Stomach smooth muscle (tissue), 2 donors: ENCODE measurements around the gene ZGPAT.
"Not testable (repeated sequence)": the region's sequence is repeated elsewhere in the genome, so short reads cannot be mapped to it uniquely, and the experiment has no call there.

Source experiments
- H3K27ac ChIP-seq: one replicate; pipeline ENCODE4 v1.7.0; 2013; ENCODE audit warnings: mild to moderate bottlenecking, low read length, inconsistent platforms
- H3K27me3 ChIP-seq, 2 donors: one replicate each; pipeline ENCODE4 v1.7.0; 2013; ENCODE audit warnings: low read length in 2 of 2; ENCODE audit not compliant: insufficient read depth in 2 of 2, control insufficient read depth in 1 of 2
- H3K36me3 ChIP-seq, 2 donors: one replicate each; pipeline ENCODE4 v1.7.0; 2013; ENCODE audit warnings: low read length in 2 of 2; ENCODE audit not compliant: control insufficient read depth in 2 of 2, insufficient read depth in 2 of 2
- H3K4me1 ChIP-seq: one replicate; pipeline ENCODE4 v1.7.0; 2013; ENCODE audit warnings: low read length; ENCODE audit not compliant: control insufficient read depth, insufficient read depth
- H3K4me3 ChIP-seq, 2 donors: one replicate each; pipeline ENCODE4 v1.7.0; 2013; ENCODE audit warnings: low read length in 2 of 2
- H3K9ac ChIP-seq, 2 donors: one replicate each; pipeline ENCODE4 v1.7.0; 2013; ENCODE audit warnings: low read length in 2 of 2, mild to moderate bottlenecking in 1 of 2
- H3K9me3 ChIP-seq, 2 donors: one replicate each; pipeline ENCODE4 v1.7.0; 2013; ENCODE audit warnings: low read length in 2 of 2; ENCODE audit not compliant: control insufficient read depth in 2 of 2
- donor health status: healthy.
- donor health status: Pancreatic carcinoma.

ZGPAT gene

GRCh38 chr20:63722967-63723622 is 15.3 kb downstream of the ZGPAT start:
- H3K4me3 ChIP-seq, H3K27me3 ChIP-seq, H3K9me3 ChIP-seq, H3K9ac ChIP-seq, H3K27ac ChIP-seq, H3K4me1 ChIP-seq: not testable (repeated sequence)
- H3K36me3 ChIP-seq = peaks cover 7 to 16% of the 10 kb centered on the region in 2 donors

GRCh38 chr20:63730189-63730733 is 22.4 kb downstream of the ZGPAT start:
- not testable (repeated sequence) for H3K4me1 ChIP-seq, H3K27me3 ChIP-seq, H3K4me3 ChIP-seq, H3K27ac ChIP-seq, H3K9me3 ChIP-seq, H3K9ac ChIP-seq
- H3K36me3 ChIP-seq = peaks cover 9 to 17% of the 10 kb centered on the region in 2 donors

GRCh38 chr20:63731410-63731809 is 23.6 kb downstream of the ZGPAT start:
- Histone ChIP-seq H3K9ac (no peak overlapping the region), H3K27me3 (no peaks in the 10 kb centered on the region), H3K36me3 (peaks cover 9 to 17% of the 10 kb centered on the region in 2 donors), H3K9me3 (no peaks in the 10 kb centered on the region), H3K27ac (no peak overlapping the region), H3K4me1 (no peaks in the 10 kb centered on the region), H3K4me3 (no peak overlapping the region)

- Histone ChIP-seq H3K27ac (no peak overlapping the region), H3K4me3 (no peak overlapping the region), H3K27me3 (no peaks in the 10 kb centered on the region), H3K9me3 (no peaks in the 10 kb centered on the region), H3K9ac (no peak overlapping the region), H3K4me1 (no peaks in the 10 kb centered on the region), H3K36me3 (peaks cover 9 to 17% of the 10 kb centered on the region in 2 donors)
Measured at GRCh38 chr20:63732118-63733095, 24.6 kb downstream of the ZGPAT start.

- Histone ChIP-seq H3K27me3 (no peaks in the 10 kb centered on the region), H3K4me3 (no peak overlapping the region), H3K36me3 (peaks cover 9 to 17% of the 10 kb centered on the region in 2 donors), H3K9ac (no peak overlapping the region), H3K4me1 (peaks cover 1% of the 10 kb centered on the region), H3K27ac (no peak overlapping the region), H3K9me3 (no peaks in the 10 kb centered on the region)
Measured at GRCh38 chr20:63733117-63733516, 25.3 kb downstream of the ZGPAT start.

GRCh38 chr20:63733579-63734081 is 25.8 kb downstream of the ZGPAT start:
- Histone ChIP-seq H3K4me1 (peaks cover 6% of the 10 kb centered on the region), H3K36me3 (peaks cover 9 to 17% of the 10 kb centered on the region in 2 donors), H3K9ac (no peak overlapping the region)

GRCh38 chr20:63734111-63734945 is 26.5 kb downstream of the ZGPAT start:
- Histone ChIP-seq H3K27ac (no peak overlapping the region), H3K4me1 (peaks cover 13% of the 10 kb centered on the region)

More at GRCh38 chr20:63733579-63734081, 25.8 kb downstream of the ZGPAT start:
- H3K9me3 ChIP-seq = no peaks in the 10 kb centered on the region
- H3K27me3 ChIP-seq = no peaks in the 10 kb centered on the region
- H3K27ac ChIP-seq = no peak overlapping the region
- H3K4me3 ChIP-seq = no peak overlapping the region

GRCh38 chr20:63734946-63735858 is 27.4 kb downstream of the ZGPAT start:
- no peaks in the 10 kb centered on the region for H3K9me3 ChIP-seq
- peaks cover 9 to 17% of the 10 kb centered on the region in 2 donors for H3K36me3 ChIP-seq
- peaks cover 14% of the 10 kb centered on the region for H3K4me1 ChIP-seq
- H3K4me3 ChIP-seq = no peak overlapping the region
- no peaks in the 10 kb centered on the region for H3K27me3 ChIP-seq
- H3K27ac ChIP-seq = no peak overlapping the region
- no peak overlapping the region for H3K9ac ChIP-seq

More at GRCh38 chr20:63734111-63734945, 26.5 kb downstream of the ZGPAT start:
- Histone ChIP-seq H3K36me3 (peaks cover 9 to 17% of the 10 kb centered on the region in 2 donors), H3K9ac (no peak overlapping the region), H3K27me3 (no peaks in the 10 kb centered on the region), H3K4me3 (no peak overlapping the region), H3K9me3 (no peaks in the 10 kb centered on the region)

- Histone ChIP-seq H3K4me3 (no peak within 1 kb of the TSS), H3K27ac (no peak within 1 kb of the TSS), H3K9ac (no peak within 1 kb of the TSS)
Measured at GRCh38 chr20:63735859-63736718, 28.2 kb downstream of the ZGPAT start, which contains the start of gene LIME1. LIME1 (plus strand) TSS chr20:63736664; CDS start chr20:63737550, 886 bp downstream.

More at GRCh38 chr20:63735859-63736718, 28.2 kb downstream of the ZGPAT start, which contains the start of gene LIME1:
- H3K36me3 ChIP-seq = peaks cover 9 to 15% of the 10 kb centered on the region in 2 donors
- H3K27me3 ChIP-seq = no peaks in the 10 kb centered on the region
- H3K4me1 ChIP-seq = peaks cover 22% of the 10 kb centered on the region
- no peaks in the 10 kb centered on the region for H3K9me3 ChIP-seq
